HG03095 (cell line): ENCODE data around the gene SHANK2.

Experiments used
- ATAC-seq: cut with Tn5 transposase; IDR thresholded peaks from one replicate; pipeline ENCODE4 v1.9.1; 2021; ENCODE audit warnings: moderate library complexity; ENCODE audit not compliant: unreplicated experiment

The SHANK2 gene

DNA sequence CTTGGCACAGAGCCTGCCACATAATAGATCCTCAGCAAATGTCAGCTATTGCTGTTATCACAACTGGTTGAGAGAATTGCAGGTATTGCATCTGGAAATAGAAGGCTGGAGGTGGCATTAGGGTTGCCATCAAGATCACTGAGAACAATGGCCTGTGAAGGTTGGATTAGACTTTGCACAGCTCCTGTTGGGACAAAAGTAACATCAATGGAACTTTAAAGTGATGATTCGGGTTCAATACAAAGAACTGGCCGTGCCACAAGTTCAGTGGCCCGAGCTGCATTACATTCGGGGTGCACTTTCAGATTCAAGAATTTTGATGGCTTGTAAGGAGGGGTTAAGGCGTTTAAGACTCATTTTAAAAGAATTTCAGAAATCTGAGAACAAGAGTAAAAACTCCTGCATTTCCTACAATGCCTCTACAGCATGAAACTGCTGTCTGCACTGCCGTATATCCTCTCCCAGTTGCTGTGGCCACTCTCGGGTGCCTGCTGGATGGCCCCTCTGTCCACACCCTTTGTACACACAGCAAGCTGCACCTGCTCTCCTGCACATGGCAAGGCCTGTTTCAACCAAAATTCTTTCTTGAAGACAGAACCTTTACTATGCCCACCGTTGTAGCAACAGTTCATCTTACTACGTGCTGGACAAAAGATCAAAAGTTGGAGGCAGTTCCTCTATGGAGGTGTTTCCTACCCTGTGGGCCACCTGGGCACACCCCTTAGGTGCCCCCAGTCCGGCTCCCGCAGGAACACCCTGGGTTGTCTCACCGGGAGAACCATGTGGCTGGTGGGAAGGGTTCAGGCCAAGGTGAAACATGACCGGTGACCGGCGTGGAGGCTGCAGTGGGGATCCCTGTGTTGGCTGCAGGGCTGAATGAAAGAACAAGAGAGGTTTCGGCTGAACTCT is 17.5 kb upstream of the SHANK2 start:
- no peak for ATAC-seq

DNA sequence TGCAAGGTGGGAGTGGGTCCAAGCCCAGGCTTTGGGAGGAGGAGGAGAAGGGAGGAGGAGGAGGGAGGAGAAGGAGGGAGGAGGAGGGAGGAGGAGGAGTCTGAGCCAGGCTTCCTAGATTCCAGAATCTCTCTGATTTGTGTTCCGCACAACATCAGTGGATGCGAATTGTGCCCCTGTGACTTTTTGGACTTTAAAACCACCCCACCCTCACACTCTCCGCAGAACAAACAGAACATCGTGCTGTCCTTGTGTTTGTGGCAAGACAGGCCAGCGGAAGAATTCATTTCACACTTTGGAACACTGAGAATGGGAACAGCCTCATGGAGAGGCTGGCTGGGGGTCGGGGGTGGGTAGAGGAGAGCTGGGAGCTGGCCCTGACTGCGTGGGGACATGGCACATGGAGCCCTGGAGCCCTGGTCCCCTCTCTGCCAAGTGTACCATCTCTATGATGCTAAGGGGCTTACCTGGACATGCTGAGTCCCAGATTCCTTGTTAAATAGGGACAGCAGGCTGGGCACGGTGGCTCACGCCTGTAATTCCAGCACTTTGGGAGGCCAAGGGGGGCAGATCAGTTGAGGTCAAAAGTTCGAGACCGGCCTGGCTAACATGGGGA is 16.4 kb upstream of the SHANK2 start:
- ATAC-seq = no peak

- no peak for ATAC-seq
Observed at GRCh38 chr11:71267807-71268421, 15.5 kb upstream of the SHANK2 start.

DNA sequence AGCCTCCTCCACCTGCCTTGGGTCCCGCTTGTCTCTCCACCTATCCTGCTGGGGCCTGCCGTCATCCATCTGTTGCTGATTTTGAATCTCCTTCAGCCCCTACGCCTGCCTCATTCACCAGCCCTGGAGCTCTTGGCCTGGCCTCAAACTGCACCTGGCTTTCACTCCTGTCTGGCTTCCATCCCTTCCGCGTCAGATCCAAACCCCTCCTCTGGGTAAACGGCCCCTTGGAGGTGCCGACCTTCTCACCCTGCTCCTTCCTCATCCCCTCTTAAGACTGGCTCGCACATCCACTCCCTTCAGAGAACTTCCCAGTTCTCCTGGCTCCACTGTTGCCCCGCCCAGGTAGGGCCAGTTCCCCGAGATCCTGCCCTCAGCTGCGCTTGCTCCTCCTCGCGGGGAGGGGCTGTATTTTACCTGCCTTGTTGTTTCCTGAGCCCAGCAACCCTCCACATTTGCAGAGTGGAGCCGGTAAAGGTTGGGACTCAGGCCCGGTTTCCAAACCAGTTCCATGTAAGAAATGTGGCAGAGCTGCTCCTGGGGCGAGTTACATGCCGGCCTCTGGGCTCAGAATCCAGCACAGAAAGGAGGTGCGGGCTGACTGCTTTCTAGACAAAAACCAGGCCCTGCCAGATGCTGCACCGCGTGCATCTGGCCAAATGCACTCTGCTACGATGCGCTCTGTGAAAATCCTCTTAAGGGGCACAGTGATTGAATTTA is 13.9 kb upstream of the SHANK2 start:
- no peak for ATAC-seq

GRCh38 chr11:71265559-71266092 is 13.2 kb upstream of the SHANK2 start:
- ATAC-seq = no peak

DNA sequence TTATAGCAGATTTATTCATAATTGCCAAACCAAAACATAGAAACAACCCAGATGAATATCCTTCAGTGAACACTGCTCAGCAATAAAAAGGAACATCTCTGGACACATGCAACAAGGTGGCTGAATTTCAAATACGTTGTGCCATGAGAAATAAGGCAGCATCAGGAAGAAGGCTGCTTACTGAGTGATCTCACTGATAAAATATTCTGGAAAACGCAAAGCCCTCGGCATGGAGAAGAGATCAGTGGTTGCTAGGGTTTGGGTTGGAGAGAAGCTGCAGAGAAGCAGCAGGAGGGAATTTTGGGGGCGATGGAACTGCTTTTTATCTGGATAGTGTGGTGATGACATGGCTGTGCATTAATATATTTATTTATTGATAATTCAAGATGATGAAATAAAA is 11.0 kb upstream of the SHANK2 start:
- ATAC-seq = no peak

DNA sequence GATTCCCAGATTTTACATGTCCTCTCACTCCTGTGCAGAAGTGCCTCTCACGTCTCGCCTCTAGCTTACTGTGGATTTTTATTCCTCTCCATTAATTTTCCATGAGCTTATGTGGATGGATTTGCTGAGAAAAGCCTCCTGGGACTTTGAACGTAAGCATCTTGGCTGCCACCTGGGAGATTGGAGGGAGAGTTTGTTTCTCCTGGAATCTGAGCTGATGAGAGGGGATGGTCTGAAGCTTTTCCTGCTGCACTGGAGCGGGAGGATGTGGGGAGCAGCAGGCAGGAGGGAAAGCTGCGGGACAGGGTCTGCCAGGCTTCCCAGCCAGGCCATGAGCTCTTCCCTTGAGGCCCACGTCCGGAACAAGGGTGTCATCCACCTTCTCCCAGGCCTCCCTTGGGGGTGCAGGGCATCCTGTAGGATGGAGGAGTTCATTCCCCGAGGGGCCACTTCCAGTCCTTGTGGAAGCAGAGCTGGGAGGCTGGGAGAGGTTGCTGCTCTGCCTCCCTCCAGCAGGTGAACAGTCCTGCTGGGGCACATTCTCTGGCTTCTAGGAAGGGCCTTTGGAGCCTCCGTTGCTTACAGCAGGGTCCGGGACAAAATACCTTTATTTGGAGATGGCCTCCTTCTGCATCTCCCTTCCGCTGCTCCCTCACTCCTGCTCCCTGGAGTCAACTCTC is 3.6 kb upstream of the SHANK2 start:
- no peak for ATAC-seq

DNA sequence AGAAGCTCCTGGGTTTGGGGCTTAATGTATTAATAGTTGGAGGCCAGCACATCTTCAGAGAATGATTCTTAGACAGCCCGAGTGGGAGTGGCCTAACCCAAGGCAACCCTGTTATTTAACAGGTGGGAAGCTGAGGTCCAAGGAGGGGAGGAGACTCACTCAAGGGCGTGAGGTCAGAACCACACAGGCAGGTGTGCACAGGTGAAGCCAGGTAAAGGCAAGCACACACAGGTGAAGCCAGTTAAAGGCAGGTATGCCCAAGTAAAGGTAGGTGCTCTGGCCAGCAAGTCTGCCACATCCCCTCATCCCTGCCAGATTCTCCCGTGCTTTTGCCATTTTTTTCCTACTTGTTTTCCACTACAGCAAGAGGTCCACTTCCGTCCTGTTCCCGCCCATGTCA is 2.9 kb upstream of the SHANK2 start:
- no peak for ATAC-seq

DNA sequence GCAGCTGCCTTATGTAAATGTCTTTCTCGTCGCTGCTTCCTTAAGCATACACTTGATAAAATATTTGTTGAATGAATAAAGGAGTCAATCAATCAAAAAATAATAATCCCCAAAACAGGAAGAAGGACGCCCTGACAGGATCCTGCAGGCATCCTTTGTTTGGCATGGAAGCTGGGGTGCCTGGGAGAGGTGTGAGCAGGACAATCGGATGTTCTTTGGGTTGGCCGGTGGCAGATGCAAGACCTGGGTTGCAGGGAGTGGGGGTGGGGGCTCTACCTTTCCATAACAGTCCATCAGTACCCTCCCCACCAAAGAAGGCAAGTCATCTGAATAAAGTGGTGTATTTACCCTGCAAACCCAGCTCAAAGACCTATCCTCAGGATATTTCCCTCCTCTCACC is 1.4 kb upstream of the SHANK2 start:
- ATAC-seq = no peak

DNA sequence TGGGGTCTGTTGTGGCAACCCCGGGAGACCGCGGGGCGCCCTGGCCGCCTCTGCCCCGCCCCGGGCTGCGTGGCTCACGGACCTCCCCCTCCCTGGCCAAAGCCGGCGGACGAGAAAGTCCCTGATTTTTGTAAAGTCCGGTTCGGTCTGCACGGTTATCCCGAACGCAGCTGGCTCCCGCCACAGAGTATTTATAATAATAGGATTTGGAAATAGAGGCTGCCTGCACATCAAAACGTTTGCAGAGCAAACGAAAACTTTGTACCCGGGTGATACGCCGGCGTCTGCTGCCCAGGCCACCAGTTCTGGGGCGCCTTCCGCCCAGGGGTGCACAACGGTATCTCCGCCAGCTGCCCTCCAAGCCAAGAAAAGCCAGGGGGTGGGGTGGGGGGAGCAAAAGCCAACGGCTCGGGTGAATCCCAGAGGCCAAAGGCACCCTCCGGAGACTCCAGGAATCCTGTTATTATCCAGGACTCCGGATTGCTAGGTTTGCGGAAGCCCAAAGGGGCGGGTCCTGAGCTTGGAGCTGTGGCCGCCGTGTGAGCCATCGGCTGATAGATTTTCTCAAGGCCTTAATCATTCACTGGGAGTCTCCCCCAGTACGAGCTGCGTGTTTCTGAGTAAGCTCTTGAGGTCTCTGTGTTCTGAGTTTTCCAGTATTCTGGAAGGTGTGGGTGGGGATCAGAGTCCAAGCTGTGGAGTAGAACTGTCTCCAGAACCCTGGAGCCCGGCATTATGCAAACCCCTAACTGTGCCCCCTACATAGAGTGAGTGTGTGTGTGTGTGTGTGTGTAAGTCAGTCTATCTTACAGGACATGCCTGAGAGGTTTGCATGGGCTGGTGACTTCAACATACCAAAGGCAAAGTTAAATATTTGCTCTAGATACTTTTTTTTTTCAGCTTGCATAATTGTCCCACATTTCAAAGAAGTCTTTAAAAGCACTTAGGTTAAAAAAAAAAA is 673 bp upstream of the SHANK2 start:
- no peak for ATAC-seq

- no peak for ATAC-seq
Observed at GRCh38 chr11:71251761-71252268, 562 bp downstream of the SHANK2 start.

- ATAC-seq = no peak
Observed at GRCh38 chr11:71251151-71251721, 1.1 kb downstream of the SHANK2 start.

DNA sequence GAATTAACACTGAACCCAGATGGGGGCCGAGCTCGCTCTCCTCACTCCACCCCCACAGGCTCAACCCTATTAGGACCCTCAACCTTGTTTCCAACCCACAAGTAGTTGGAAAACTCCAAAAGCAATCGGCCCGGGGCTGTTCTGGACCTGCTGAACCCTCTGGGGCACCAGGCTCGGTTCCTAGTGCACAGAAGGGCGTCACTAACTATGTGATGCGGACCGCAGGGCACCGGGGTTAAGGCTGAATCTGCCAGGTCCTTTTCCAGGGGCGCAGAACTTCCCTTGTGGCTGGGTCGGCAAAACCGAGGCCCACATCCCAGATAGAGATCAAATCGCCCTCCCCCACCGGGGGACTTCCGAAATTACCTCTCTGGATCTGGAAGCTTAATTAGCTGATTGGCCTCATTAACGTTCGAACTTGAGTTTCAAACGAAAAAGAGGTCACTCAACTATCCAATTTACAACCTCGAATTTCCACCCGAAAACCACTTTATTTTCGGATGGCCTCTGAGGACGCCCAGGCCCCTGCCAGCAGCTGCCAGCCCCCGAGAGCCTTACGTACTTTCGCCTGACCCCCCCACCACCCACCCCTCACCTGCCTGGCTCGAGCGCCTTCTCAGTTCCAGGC is 1.7 kb downstream of the SHANK2 start:
- no peak for ATAC-seq

GRCh38 chr11:71249301-71249700 is 3.1 kb downstream of the SHANK2 start:
- ATAC-seq = no peak

DNA sequence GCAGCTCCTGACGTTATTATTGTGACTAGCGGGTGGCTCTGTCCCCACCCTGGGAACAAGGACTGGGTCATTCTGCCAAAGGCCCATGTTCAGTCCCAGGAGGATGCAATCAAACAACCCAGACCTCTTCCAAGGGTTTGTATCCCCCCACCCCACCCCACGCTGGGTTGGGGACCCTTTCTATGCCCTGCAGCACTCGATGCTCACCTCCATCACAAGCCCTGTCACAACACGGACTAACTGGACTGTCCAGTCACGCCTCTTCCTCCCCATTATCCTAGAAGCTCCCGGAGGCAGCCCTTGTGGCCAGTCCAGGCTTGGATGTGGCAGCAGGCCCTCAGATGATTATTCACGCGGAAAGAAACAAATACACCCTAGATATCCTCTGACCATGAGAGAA is 3.7 kb downstream of the SHANK2 start:
- ATAC-seq = no peak

DNA sequence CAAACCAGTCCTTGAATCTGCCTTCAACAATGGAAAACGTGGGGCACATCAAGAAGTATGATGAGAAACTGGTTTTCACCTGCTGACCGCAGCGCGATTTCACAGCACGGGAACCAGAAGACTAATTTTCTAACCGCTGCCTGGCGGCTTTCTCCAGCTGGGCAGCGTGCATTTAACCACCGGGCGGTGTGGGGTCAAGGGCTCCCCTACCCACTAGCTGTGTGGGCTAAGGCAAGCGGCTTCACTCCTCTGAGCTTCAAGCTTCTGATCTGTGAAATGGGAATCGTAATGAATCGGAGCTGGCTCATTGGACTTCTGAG is 4.2 kb downstream of the SHANK2 start:
- ATAC-seq = no peak

- no peak for ATAC-seq
Observed at GRCh38 chr11:71247551-71248250, 4.7 kb downstream of the SHANK2 start.

DNA sequence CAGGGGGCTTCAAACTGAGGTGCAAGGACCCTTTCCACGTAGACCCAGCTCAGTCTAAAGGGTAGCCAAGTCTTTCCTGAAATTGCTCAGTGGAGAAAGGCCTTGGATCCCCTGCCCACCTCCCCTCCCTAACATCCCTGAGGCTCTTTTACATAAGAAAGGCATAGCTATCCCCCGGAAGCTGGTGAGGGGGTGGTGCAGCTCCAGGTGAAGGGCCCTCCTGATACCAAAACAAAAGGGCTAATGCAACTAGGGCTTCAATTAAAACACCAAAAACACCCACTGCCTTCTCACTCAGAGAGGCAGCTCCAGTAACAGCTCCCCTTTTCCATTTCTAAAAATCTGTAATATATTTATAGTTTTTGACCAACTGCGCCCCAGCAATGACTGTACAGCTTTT is 5.8 kb downstream of the SHANK2 start:
- ATAC-seq = no peak
